Neural cell (in vitro differentiated cells): ENCODE results near the gene GIT2. TPM values are rescaled to one million over a fixed set of nuclear protein-coding genes. Genes with fewer than 3 reads are reported as not detected.

Experiments
- H2AFZ ChIP-seq: fragments of 200-600, 300-800 bp; sonication (generic), shearing (Covaris generic); 2 replicates; pipeline ENCODE4 v1.6.0; 2014; ENCODE audit warnings: low read depth, mild to moderate bottlenecking, antibody characterized with exemption, low read length, moderate library complexity
- H3F3A ChIP-seq: fragments of 200-600 bp; shearing (Covaris generic); 2 replicates; pipeline ENCODE4 v1.6.1; 2016; ENCODE audit warnings: mild to moderate bottlenecking, moderate library complexity, mixed read lengths, antibody characterized with exemption, low read length; ENCODE audit not compliant: insufficient read depth, poor library complexity, severe bottlenecking
- H3K27ac ChIP-seq: fragments of 200-600, 300-800 bp; sonication (generic), shearing (Covaris generic); 2 replicates; pipeline ENCODE4 v1.5.1; 2014; ENCODE audit warnings: mild to moderate bottlenecking, low read length, moderate library complexity
- H3K27me3 ChIP-seq: fragments of 300-800, 200-600 bp; sonication (generic), shearing (Covaris generic); 2 replicates; pipeline ENCODE4 v1.6.0; 2014; ENCODE audit warnings: mild to moderate bottlenecking, low read depth, low read length, moderate library complexity; ENCODE audit not compliant: insufficient read depth
- H3K36me3 ChIP-seq: fragments of 300-800, 200-600 bp; sonication (generic), shearing (Covaris generic); 2 replicates; pipeline ENCODE4 v1.5.1; 2014; ENCODE audit warnings: mild to moderate bottlenecking, antibody characterized with exemption, low read length, moderate library complexity; ENCODE audit not compliant: insufficient read depth
- H3K4me2 ChIP-seq: fragments of 300-800, 200-600 bp; sonication (generic), shearing (Covaris generic); 2 replicates; pipeline ENCODE4 v1.6.0; 2014; ENCODE audit warnings: mild to moderate bottlenecking, low read length
- H3K4me3 ChIP-seq: fragments of 300-800, 200-600 bp; sonication (generic), shearing (Covaris generic); 2 replicates; pipeline ENCODE4 v1.5.1; 2014; ENCODE audit warnings: mild to moderate bottlenecking, low read length, moderate library complexity
- H3K79me2 ChIP-seq: fragments of 200-600 bp; shearing (Covaris generic); replicated peaks from 2 replicates; pipeline ENCODE4 v1.6.0; 2014; ENCODE audit warnings: mild to moderate bottlenecking, low read length, moderate library complexity; ENCODE audit not compliant: insufficient read depth
- H3K9ac ChIP-seq: fragments of 300-800, 200-600 bp; sonication (generic), shearing (Covaris generic); 2 replicates; pipeline ENCODE4 v1.6.1; 2016; ENCODE audit warnings: mild to moderate bottlenecking, low read length, mixed read lengths
- H3K9me2 ChIP-seq: fragments of 200-600 bp; shearing (Covaris generic); 2 replicates; pipeline ENCODE4 v1.6.1; 2016; ENCODE audit warnings: mild to moderate bottlenecking, low read length, mixed read lengths; ENCODE audit not compliant: insufficient read depth
- H3K9me3 ChIP-seq: fragments of 200-600, 300-800 bp; sonication (generic), shearing (Covaris generic); 2 replicates; pipeline ENCODE4 v1.6.1; 2016; ENCODE audit warnings: mild to moderate bottlenecking, mixed run types, low read length, moderate library complexity, mixed read lengths
- H4K20me1 ChIP-seq: fragments of 200-600 bp; shearing (Covaris generic); 2 replicates; pipeline ENCODE4 v1.6.1; 2016; ENCODE audit warnings: mild to moderate bottlenecking, mixed run types; ENCODE audit not compliant: insufficient read depth
- CTCF ChIP-seq: fragments of 450-650 bp; IDR thresholded peaks from 2 replicates; pipeline ENCODE4 v1.5.1; 2014; ENCODE audit warnings: antibody characterized with exemption, mild to moderate bottlenecking, moderate library complexity; ENCODE audit not compliant: poor library complexity, severe bottlenecking
- EP300 ChIP-seq: fragments of 450-650 bp; conservative IDR thresholded peaks from 2 replicates; pipeline ENCODE4 v1.6.1; 2014; ENCODE audit warnings: antibody characterized with exemption, mild to moderate bottlenecking, moderate library complexity; ENCODE audit not compliant: poor library complexity, severe bottlenecking
- EZH2 ChIP-seq: fragments of 200-600, 300-800 bp; shearing (Covaris generic), sonication (generic); IDR thresholded peaks from 2 replicates; pipeline ENCODE4 v1.6.1; 2014; ENCODE audit warnings: antibody characterized with exemption, low read length, borderline replicate concordance, mild to moderate bottlenecking; ENCODE audit not compliant: insufficient read depth, poor library complexity, severe bottlenecking
- MXI1 ChIP-seq: fragments of 450-650 bp; conservative IDR thresholded peaks from 2 replicates; pipeline ENCODE4 v1.6.1; 2014; ENCODE audit warnings: antibody characterized with exemption, mild to moderate bottlenecking; ENCODE audit not compliant: poor library complexity, severe bottlenecking
- POLR2AphosphoS5 ChIP-seq: IDR thresholded peaks from 2 replicates; pipeline ENCODE4 v1.6.1; 2012
- RAD21 ChIP-seq: fragments of 450-650 bp; conservative IDR thresholded peaks from 2 replicates; pipeline ENCODE4 v1.6.1; 2014; ENCODE audit warnings: antibody characterized with exemption, mild to moderate bottlenecking, moderate library complexity
- REST ChIP-seq: IDR thresholded peaks from 2 replicates; pipeline ENCODE4 v1.6.1; 2012; ENCODE audit warnings: borderline replicate concordance
- SMC3 ChIP-seq: fragments of 450-650 bp; conservative IDR thresholded peaks from 2 replicates; pipeline ENCODE4 v1.6.1; 2014; ENCODE audit warnings: antibody characterized with exemption, mild to moderate bottlenecking, moderate library complexity; ENCODE audit not compliant: poor library complexity
- TAF1 ChIP-seq: IDR thresholded peaks from 2 replicates; pipeline ENCODE4 v1.6.1; 2012; ENCODE audit warnings: low read depth
- polyA plus RNA-seq: library from polyadenylated mRNA; depleted of rRNA; stranded (reverse); fragments of >200 nt; gene quantifications from 2 replicates; pipeline ENCODE4 v1.2.3, GENCODE V29; 2014

The GIT2 gene
- polyA plus RNA-seq, 1 donor from 2014 or later, result 14.2 TPM

GRCh38 chr12:109972821-109973220, 23.3 kb downstream of the GIT2 start (continued):
- TF ChIP-seq TAF1 (no peak), EZH2 (no peak)

GRCh38 chr12:109968801-109969200, 27.4 kb downstream of the GIT2 start:
- H3K4me2 ChIP-seq, result no peak overlapping the region
- no peaks in the 10 kb centered on the region for H3K9me2 ChIP-seq
- no peak overlapping the region for H2AFZ ChIP-seq
- H3F3A ChIP-seq, result no peaks in the 10 kb centered on the region
- H3K4me3 ChIP-seq, result no peak overlapping the region
- H3K9me3 ChIP-seq, result no peaks in the 10 kb centered on the region
- H3K79me2 ChIP-seq, result no peaks in the 10 kb centered on the region
- TF ChIP-seq RAD21 (no peak), EZH2 (no peak), TAF1 (no peak), CTCF (no peak), POLR2AphosphoS5 (no peak), MXI1 (no peak), REST (no peak), SMC3 (no peak), EP300 (no peak)
- H4K20me1 ChIP-seq, result no peaks in the 10 kb centered on the region
- no peak overlapping the region for H3K27ac ChIP-seq
- peaks cover 6% of the 10 kb centered on the region for H3K36me3 ChIP-seq
- no peak overlapping the region for H3K9ac ChIP-seq
- H3K27me3 ChIP-seq, result no peaks in the 10 kb centered on the region

GRCh38 chr12:109968032-109968420, 28.1 kb downstream of the GIT2 start:
- Histone ChIP-seq H3K79me2 (no peaks in the 10 kb centered on the region), H4K20me1 (no peaks in the 10 kb centered on the region), H3K4me2 (no peak overlapping the region), H3K36me3 (peaks cover 10% of the 10 kb centered on the region), H3K27ac (no peak overlapping the region), H3K9ac (no peak overlapping the region), H3F3A (no peaks in the 10 kb centered on the region), H2AFZ (no peak overlapping the region), H3K4me3 (no peak overlapping the region), H3K9me2 (no peaks in the 10 kb centered on the region), H3K9me3 (no peaks in the 10 kb centered on the region), H3K27me3 (no peaks in the 10 kb centered on the region)
- TF ChIP-seq EP300 (no peak), RAD21 (no peak), POLR2AphosphoS5 (no peak), CTCF (no peak), SMC3 (no peak), TAF1 (no peak), REST (no peak), MXI1 (no peak), EZH2 (no peak)
